Measurements from ENCODE around the gene PRSS8.
A peak's percentile ranks its signal among the peaks of the same experiment; 100 is the strongest.

The PRSS8 gene

GRCh38 chr16:31129568-31130335 lies 5.8 kb downstream of the PRSS8 start:
- DNase-seq (ENCODE audit: low read depth in 1 of 2, low spot score in 1 of 2): no peak

- DNase-seq (ENCODE audit: low read depth in 1 of 2, low spot score in 1 of 2): no peak
Measured at GRCh38 chr16:31128711-31129567, 6.6 kb downstream of the PRSS8 start.

- DNase-seq (ENCODE audit: low read depth in 1 of 2, low spot score in 1 of 2): no peak
Measured at GRCh38 chr16:31127182-31127581, 8.3 kb downstream of the PRSS8 start.

GRCh38 chr16:31125844-31126243 lies 9.7 kb downstream of the PRSS8 start:
- DNase-seq (ENCODE audit: low read depth in 1 of 2, low spot score in 1 of 2): no peak

- no peak for DNase-seq (ENCODE audit: low read depth in 1 of 2, low spot score in 1 of 2)
Measured at GRCh38 chr16:31120129-31120528, 15.4 kb downstream of the PRSS8 start.

- no peak for DNase-seq (ENCODE audit: low read depth in 1 of 2, low spot score in 1 of 2)
Measured at GRCh38 chr16:31118223-31119155, 17.0 kb downstream of the PRSS8 start.

- peak; percentile 92 for DNase-seq (ENCODE audit: low read depth in 1 of 2, low spot score in 1 of 2)
Measured at GRCh38 chr16:31117384-31118222, 17.9 kb downstream of the PRSS8 start, which contains the start of gene KAT8. Gene KAT8, plus strand, starts transcription at chr16:31117664. Its CDS starts 18 bp downstream, at chr16:31117682.

- DNase-seq (ENCODE audit: low read depth in 1 of 2, low spot score in 1 of 2): no peak
Measured at GRCh38 chr16:31114468-31114867, 21.1 kb downstream of the PRSS8 start.

GRCh38 chr16:31113121-31114120 lies 22.1 kb downstream of the PRSS8 start:
- DNase-seq (ENCODE audit: low read depth in 1 of 2, low spot score in 1 of 2): no peak

- DNase-seq (ENCODE audit: low read depth in 1 of 2, low spot score in 1 of 2): no peak
Measured at GRCh38 chr16:31112711-31113110, 22.8 kb downstream of the PRSS8 start.

- no peak for DNase-seq (ENCODE audit: low read depth in 1 of 2, low spot score in 1 of 2)
Measured at GRCh38 chr16:31111881-31112466, 23.6 kb downstream of the PRSS8 start.

- no peak for DNase-seq (ENCODE audit: low read depth in 1 of 2, low spot score in 1 of 2)
Measured at GRCh38 chr16:31110106-31111034, 25.2 kb downstream of the PRSS8 start.

GRCh38 chr16:31109622-31110021 lies 25.9 kb downstream of the PRSS8 start:
- no peak for DNase-seq (ENCODE audit: low read depth in 1 of 2, low spot score in 1 of 2)

- DNase-seq (ENCODE audit: low read depth in 1 of 2, low spot score in 1 of 2): no peak
Measured at GRCh38 chr16:31108794-31109558, 26.6 kb downstream of the PRSS8 start.

- DNase-seq (ENCODE audit: low read depth in 1 of 2, low spot score in 1 of 2): peak; percentile 22 to 62
Measured at GRCh38 chr16:31108035-31108793, 27.3 kb downstream of the PRSS8 start, which contains the start of gene BCKDK. Gene BCKDK, plus strand, starts transcription at chr16:31108386. Its CDS starts 838 bp downstream, at chr16:31109224.

GRCh38 chr16:31107465-31107867 lies 28.1 kb downstream of the PRSS8 start:
- DNase-seq (ENCODE audit: low read depth in 1 of 2, low spot score in 1 of 2): no peak
